ENCODE measurements around the gene CCNJL.

The CCNJL gene

DNA sequence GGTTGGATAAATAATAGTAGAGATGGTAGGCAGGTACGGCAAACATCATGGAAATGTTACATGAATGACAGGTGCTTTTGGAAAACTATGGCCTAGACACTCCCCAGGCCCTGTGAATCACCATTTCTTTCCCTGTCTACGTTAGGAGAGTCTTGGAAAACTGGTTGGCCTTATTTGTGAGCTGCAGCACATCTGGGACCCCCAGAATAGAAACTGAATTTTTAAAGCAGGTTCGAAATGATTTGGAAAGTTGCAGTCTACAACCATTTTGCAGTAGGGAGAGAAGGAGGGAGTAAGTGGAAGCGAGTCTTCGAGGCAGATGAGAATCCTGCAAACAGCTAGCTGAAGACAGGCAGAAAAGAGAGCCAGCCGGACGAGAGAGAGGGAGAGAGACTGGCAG lies 45.0 kb upstream of the CCNJL start:
- TF ChIP-seq, protein P1, sequence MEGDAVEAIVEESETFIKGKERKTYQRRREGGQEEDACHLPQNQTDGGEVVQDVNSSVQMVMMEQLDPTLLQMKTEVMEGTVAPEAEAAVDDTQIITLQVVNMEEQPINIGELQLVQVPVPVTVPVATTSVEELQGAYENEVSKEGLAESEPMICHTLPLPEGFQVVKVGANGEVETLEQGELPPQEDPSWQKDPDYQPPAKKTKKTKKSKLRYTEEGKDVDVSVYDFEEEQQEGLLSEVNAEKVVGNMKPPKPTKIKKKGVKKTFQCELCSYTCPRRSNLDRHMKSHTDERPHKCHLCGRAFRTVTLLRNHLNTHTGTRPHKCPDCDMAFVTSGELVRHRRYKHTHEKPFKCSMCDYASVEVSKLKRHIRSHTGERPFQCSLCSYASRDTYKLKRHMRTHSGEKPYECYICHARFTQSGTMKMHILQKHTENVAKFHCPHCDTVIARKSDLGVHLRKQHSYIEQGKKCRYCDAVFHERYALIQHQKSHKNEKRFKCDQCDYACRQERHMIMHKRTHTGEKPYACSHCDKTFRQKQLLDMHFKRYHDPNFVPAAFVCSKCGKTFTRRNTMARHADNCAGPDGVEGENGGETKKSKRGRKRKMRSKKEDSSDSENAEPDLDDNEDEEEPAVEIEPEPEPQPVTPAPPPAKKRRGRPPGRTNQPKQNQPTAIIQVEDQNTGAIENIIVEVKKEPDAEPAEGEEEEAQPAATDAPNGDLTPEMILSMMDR (IDR thresholded peaks at IDR 0.05; ENCODE audit: low read depth, low read length, missing control alignments): no peak
- DNase-seq (ENCODE audit: extremely low read depth, low read depth): no peak
- no peak overlapping the region for H3K4me3 ChIP-seq (replicated peaks; ENCODE audit: low read depth, low read length)

DNA sequence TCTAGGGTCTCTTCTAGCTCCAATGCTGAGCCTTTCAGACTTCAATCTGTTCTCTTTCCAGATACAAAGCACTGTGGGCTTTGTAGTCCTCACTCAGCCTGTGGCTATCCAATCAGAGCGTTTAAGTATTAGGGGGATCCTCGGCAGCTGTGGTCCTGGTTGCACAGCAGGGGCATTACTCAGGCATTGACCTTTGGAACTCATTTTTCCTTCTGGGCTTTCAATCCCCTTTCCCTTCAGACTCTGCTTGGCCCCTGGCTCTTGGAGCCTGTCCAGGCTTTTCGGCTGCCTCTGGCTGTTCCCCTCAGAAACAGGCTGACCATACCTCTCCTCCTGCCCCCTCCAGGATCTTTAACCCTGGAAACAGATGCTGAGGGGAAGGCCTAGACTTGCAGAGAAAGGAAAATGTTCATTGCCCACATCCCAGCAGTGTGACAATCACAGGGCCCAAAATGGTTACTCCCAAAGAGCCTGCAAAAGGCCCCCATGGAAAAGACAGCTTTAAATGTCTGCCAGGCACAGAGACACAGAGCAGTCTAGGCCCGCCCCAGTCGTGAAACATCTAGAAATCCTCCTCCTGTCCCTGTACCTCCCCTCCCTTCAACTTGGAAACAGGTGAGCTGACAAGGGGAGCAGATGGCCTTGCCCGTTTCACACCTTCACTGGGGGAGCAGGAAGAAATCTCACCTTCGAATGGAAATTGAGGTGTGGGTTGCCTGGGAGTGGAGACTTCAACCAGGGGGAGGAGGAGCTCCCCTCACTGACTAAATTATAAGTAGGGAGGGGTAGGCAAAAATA lies 44.4 kb upstream of the CCNJL start:
- no peak for DNase-seq (ENCODE audit: extremely low read depth, low read depth)
- TF ChIP-seq, protein P1 (IDR thresholded peaks at IDR 0.05; ENCODE audit: low read depth, low read length, missing control alignments): no peak
- H3K4me3 ChIP-seq (replicated peaks; ENCODE audit: low read depth, low read length): no peak overlapping the region

DNA sequence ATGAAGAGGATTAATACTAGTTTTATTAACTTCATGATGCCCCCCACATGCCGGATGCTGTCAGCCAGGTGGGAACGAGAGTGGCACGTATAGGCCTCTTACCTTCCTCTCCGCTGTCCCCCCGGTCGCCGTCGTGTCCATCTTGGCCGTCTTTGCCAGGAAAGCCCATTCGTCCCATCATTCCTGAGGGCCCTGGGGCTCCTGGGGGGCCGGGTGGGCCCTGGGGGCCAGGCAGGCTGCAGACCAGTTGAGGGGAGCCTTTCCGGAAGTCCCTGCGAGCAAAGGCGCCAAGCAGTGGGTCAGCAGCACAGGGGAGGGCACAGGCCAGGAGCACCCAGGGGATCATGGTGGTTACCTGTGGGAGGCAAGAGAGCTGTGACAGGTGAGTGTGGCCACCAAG lies 42.3 kb upstream of the CCNJL start:
- TF ChIP-seq, protein P1 (IDR thresholded peaks at IDR 0.05; ENCODE audit: low read depth, low read length, missing control alignments): no peak
- no peak overlapping the region for H3K4me3 ChIP-seq (replicated peaks; ENCODE audit: low read depth, low read length)
- DNase-seq (ENCODE audit: extremely low read depth, low read depth): no peak

DNA sequence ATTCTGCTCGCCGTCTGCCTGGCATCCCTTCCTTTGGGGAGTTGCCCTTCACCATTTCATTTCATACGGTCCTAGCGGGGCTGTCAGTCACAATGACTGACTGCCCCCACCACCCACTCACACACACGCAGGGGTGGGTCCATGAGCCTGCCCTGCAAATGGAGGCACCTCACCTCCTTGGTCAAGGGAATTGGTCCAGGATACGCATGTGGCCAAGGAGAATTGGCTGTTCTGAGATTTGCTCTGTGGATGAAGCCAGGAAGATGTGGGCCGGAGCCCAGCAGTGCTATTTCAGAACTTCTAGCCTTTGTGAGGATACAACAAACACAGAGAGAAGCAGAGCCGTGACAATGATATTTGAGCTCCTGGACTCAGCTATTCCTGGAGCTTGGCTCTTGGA lies 41.0 kb upstream of the CCNJL start:
- H3K4me3 ChIP-seq (replicated peaks; ENCODE audit: low read depth, low read length): no peak overlapping the region
- no peak for DNase-seq (ENCODE audit: extremely low read depth, low read depth)
- TF ChIP-seq, protein P1 (IDR thresholded peaks at IDR 0.05; ENCODE audit: low read depth, low read length, missing control alignments): no peak

DNA sequence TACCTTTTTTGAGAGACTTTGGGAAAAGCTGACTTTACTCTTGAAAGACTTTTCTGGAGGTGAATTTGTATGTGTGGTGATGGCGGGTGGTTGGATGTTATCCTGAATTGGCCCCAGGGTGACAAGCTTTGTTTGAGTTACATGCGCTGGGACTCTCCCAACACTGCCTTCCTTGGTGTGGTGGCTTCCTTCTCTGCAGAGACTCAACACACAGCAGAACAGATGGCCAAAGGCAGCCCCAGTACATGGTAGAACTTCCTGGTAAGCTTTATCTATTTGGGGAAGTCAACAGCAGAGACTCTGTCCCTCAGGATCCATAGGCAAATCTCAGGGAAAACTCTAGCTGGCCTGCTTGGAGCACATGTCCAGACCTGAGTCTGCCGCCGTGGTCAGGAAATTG lies 39.9 kb upstream of the CCNJL start:
- no peak overlapping the region for H3K4me3 ChIP-seq (replicated peaks; ENCODE audit: low read depth, low read length)
- no peak for DNase-seq (ENCODE audit: extremely low read depth, low read depth)
- TF ChIP-seq, protein P1 (IDR thresholded peaks at IDR 0.05; ENCODE audit: low read depth, low read length, missing control alignments): no peak

DNA sequence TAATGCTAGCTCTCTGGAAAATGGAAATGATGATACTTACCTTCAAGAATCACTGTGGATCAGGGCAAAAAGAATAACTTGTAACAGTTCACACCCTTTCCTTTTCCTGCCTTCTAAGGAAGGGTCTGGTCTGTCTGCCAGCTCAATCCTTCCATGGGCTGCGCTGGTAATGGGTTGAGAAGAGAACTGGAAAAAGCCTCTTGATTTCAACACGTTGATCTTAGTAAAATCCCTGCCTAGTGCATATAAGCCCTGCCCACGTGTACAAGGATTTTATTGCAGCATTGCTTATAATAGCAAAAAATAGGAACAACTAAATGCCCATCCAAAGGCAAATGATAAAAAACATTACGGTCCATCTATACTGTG lies 37.6 kb upstream of the CCNJL start:
- no peak for DNase-seq (ENCODE audit: extremely low read depth, low read depth)
- TF ChIP-seq, protein P1 (IDR thresholded peaks at IDR 0.05; ENCODE audit: low read depth, low read length, missing control alignments): no peak
- H3K4me3 ChIP-seq (replicated peaks; ENCODE audit: low read depth, low read length): no peak overlapping the region

Data from HFF-Myc (cell line).